Neural cell (in vitro differentiated cells): ENCODE data around the gene RPS15. TPM values are rescaled to one million over a fixed set of nuclear protein-coding genes. Genes with fewer than 3 reads are reported as not detected.

Experiments used
- H2AFZ ChIP-seq: fragments of 200-600, 300-800 bp; sonication (generic), shearing (Covaris generic); 2 replicates; pipeline ENCODE4 v1.6.0; 2014; ENCODE audit warnings: low read depth, mild to moderate bottlenecking, antibody characterized with exemption, low read length, moderate library complexity
- H3F3A ChIP-seq: fragments of 200-600 bp; shearing (Covaris generic); 2 replicates; pipeline ENCODE4 v1.6.1; 2016; ENCODE audit warnings: mild to moderate bottlenecking, moderate library complexity, mixed read lengths, antibody characterized with exemption, low read length; ENCODE audit not compliant: insufficient read depth, poor library complexity, severe bottlenecking
- H3K27ac ChIP-seq: fragments of 200-600, 300-800 bp; sonication (generic), shearing (Covaris generic); 2 replicates; pipeline ENCODE4 v1.5.1; 2014; ENCODE audit warnings: mild to moderate bottlenecking, low read length, moderate library complexity
- H3K27me3 ChIP-seq: fragments of 300-800, 200-600 bp; sonication (generic), shearing (Covaris generic); 2 replicates; pipeline ENCODE4 v1.6.0; 2014; ENCODE audit warnings: mild to moderate bottlenecking, low read depth, low read length, moderate library complexity; ENCODE audit not compliant: insufficient read depth
- H3K36me3 ChIP-seq: fragments of 300-800, 200-600 bp; sonication (generic), shearing (Covaris generic); 2 replicates; pipeline ENCODE4 v1.5.1; 2014; ENCODE audit warnings: mild to moderate bottlenecking, antibody characterized with exemption, low read length, moderate library complexity; ENCODE audit not compliant: insufficient read depth
- H3K4me2 ChIP-seq: fragments of 300-800, 200-600 bp; sonication (generic), shearing (Covaris generic); 2 replicates; pipeline ENCODE4 v1.6.0; 2014; ENCODE audit warnings: mild to moderate bottlenecking, low read length
- H3K4me3 ChIP-seq: fragments of 300-800, 200-600 bp; sonication (generic), shearing (Covaris generic); 2 replicates; pipeline ENCODE4 v1.5.1; 2014; ENCODE audit warnings: mild to moderate bottlenecking, low read length, moderate library complexity
- H3K79me2 ChIP-seq: fragments of 200-600 bp; shearing (Covaris generic); replicated peaks from 2 replicates; pipeline ENCODE4 v1.6.0; 2014; ENCODE audit warnings: mild to moderate bottlenecking, low read length, moderate library complexity; ENCODE audit not compliant: insufficient read depth
- H3K9ac ChIP-seq: fragments of 300-800, 200-600 bp; sonication (generic), shearing (Covaris generic); 2 replicates; pipeline ENCODE4 v1.6.1; 2016; ENCODE audit warnings: mild to moderate bottlenecking, low read length, mixed read lengths
- H3K9me2 ChIP-seq: fragments of 200-600 bp; shearing (Covaris generic); 2 replicates; pipeline ENCODE4 v1.6.1; 2016; ENCODE audit warnings: mild to moderate bottlenecking, low read length, mixed read lengths; ENCODE audit not compliant: insufficient read depth
- H3K9me3 ChIP-seq: fragments of 200-600, 300-800 bp; sonication (generic), shearing (Covaris generic); 2 replicates; pipeline ENCODE4 v1.6.1; 2016; ENCODE audit warnings: mild to moderate bottlenecking, mixed run types, low read length, moderate library complexity, mixed read lengths
- H4K20me1 ChIP-seq: fragments of 200-600 bp; shearing (Covaris generic); 2 replicates; pipeline ENCODE4 v1.6.1; 2016; ENCODE audit warnings: mild to moderate bottlenecking, mixed run types; ENCODE audit not compliant: insufficient read depth
- EP300 ChIP-seq: fragments of 450-650 bp; conservative IDR thresholded peaks from 2 replicates; pipeline ENCODE4 v1.6.1; 2014; ENCODE audit warnings: antibody characterized with exemption, mild to moderate bottlenecking, moderate library complexity; ENCODE audit not compliant: poor library complexity, severe bottlenecking
- EZH2 ChIP-seq: fragments of 200-600, 300-800 bp; shearing (Covaris generic), sonication (generic); IDR thresholded peaks from 2 replicates; pipeline ENCODE4 v1.6.1; 2014; ENCODE audit warnings: antibody characterized with exemption, low read length, borderline replicate concordance, mild to moderate bottlenecking; ENCODE audit not compliant: insufficient read depth, poor library complexity, severe bottlenecking
- MXI1 ChIP-seq: fragments of 450-650 bp; conservative IDR thresholded peaks from 2 replicates; pipeline ENCODE4 v1.6.1; 2014; ENCODE audit warnings: antibody characterized with exemption, mild to moderate bottlenecking; ENCODE audit not compliant: poor library complexity, severe bottlenecking
- POLR2AphosphoS5 ChIP-seq: IDR thresholded peaks from 2 replicates; pipeline ENCODE4 v1.6.1; 2012
- RAD21 ChIP-seq: fragments of 450-650 bp; conservative IDR thresholded peaks from 2 replicates; pipeline ENCODE4 v1.6.1; 2014; ENCODE audit warnings: antibody characterized with exemption, mild to moderate bottlenecking, moderate library complexity
- SMC3 ChIP-seq: fragments of 450-650 bp; conservative IDR thresholded peaks from 2 replicates; pipeline ENCODE4 v1.6.1; 2014; ENCODE audit warnings: antibody characterized with exemption, mild to moderate bottlenecking, moderate library complexity; ENCODE audit not compliant: poor library complexity
- TAF1 ChIP-seq: IDR thresholded peaks from 2 replicates; pipeline ENCODE4 v1.6.1; 2012; ENCODE audit warnings: low read depth
- polyA plus RNA-seq: library from polyadenylated mRNA; depleted of rRNA; stranded (reverse); fragments of >200 nt; gene quantifications from 2 replicates; pipeline ENCODE4 v1.2.3, GENCODE V29; 2014
- TF ChIP-seq, protein P1 (sequence below): fragments of 450-650 bp; IDR thresholded peaks from 2 replicates; pipeline ENCODE4 v1.5.1; 2014; ENCODE audit warnings: antibody characterized with exemption, mild to moderate bottlenecking, moderate library complexity; ENCODE audit not compliant: poor library complexity, severe bottlenecking
- TF ChIP-seq, protein P2 (sequence below): IDR thresholded peaks from 2 replicates; pipeline ENCODE4 v1.6.1; 2012; ENCODE audit warnings: borderline replicate concordance

The RPS15 gene
- polyA plus RNA-seq, 1 donor from 2014 or later, result 591 TPM

DNA sequence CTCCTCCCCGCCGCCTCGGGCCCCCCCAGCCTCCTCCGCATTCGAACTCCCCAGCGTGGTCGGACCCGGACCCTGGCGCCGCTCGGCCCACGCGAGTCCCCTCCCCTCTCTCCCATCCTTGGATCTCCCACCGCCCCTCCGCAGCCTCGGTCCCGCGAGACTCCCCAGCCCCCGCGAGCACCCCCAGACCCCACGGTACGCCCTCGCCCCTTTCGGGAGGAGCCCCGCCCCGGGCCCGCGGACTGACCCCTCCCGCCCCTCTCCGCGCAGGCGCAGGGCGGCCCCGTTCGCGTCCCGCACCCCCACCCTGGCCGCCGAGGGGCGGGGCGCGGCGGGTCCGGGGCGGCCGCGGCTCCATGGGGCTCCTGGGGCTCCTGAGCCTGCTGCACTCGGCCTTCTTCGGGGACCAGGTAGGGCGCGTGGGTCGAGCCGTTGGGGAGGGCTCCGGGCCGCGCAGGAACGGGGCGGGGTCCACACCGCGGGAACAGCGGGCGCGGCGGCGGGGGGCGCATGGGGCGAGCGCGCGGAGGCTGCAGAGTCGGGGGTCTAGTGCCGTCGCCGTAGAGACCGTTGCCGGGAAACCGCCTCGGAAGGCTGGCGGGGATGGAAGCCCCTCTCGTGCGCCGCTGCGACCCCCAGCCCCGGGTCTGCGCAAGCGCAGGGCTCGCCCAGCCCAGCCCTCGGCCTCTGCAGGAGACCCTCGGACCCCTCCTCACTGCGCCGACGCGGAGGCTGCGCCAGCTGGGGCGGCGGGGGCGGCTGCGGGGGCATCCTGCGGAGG lies 7.9 kb downstream of the RPS15 start:
- Histone ChIP-seq H3F3A (peaks cover 4% of the 10 kb centered on the region), H3K9ac (peak overlapping the region; percentile 80), H3K27ac (peak overlapping the region; percentile 86), H3K27me3 (no peaks in the 10 kb centered on the region), H2AFZ (no peak overlapping the region), H3K4me2 (peak overlapping the region; percentile 78), H3K4me3 (peak overlapping the region; percentile 77), H3K9me2 (no peaks in the 10 kb centered on the region), H3K9me3 (no peaks in the 10 kb centered on the region), H3K79me2 (peaks cover 39% of the 10 kb centered on the region), H3K36me3 (no peaks in the 10 kb centered on the region), H4K20me1 (no peaks in the 10 kb centered on the region)
- TF ChIP-seq MXI1 (peak; percentile 95), POLR2AphosphoS5 (peak; percentile 63), RAD21 (peak; percentile 17), SMC3 (peak; percentile 27), EZH2 (no peak), TAF1 (no peak), EP300 (peak; percentile 84)
- TF ChIP-seq, protein P1, sequence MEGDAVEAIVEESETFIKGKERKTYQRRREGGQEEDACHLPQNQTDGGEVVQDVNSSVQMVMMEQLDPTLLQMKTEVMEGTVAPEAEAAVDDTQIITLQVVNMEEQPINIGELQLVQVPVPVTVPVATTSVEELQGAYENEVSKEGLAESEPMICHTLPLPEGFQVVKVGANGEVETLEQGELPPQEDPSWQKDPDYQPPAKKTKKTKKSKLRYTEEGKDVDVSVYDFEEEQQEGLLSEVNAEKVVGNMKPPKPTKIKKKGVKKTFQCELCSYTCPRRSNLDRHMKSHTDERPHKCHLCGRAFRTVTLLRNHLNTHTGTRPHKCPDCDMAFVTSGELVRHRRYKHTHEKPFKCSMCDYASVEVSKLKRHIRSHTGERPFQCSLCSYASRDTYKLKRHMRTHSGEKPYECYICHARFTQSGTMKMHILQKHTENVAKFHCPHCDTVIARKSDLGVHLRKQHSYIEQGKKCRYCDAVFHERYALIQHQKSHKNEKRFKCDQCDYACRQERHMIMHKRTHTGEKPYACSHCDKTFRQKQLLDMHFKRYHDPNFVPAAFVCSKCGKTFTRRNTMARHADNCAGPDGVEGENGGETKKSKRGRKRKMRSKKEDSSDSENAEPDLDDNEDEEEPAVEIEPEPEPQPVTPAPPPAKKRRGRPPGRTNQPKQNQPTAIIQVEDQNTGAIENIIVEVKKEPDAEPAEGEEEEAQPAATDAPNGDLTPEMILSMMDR, result peak; percentile 24
- TF ChIP-seq, protein P2, sequence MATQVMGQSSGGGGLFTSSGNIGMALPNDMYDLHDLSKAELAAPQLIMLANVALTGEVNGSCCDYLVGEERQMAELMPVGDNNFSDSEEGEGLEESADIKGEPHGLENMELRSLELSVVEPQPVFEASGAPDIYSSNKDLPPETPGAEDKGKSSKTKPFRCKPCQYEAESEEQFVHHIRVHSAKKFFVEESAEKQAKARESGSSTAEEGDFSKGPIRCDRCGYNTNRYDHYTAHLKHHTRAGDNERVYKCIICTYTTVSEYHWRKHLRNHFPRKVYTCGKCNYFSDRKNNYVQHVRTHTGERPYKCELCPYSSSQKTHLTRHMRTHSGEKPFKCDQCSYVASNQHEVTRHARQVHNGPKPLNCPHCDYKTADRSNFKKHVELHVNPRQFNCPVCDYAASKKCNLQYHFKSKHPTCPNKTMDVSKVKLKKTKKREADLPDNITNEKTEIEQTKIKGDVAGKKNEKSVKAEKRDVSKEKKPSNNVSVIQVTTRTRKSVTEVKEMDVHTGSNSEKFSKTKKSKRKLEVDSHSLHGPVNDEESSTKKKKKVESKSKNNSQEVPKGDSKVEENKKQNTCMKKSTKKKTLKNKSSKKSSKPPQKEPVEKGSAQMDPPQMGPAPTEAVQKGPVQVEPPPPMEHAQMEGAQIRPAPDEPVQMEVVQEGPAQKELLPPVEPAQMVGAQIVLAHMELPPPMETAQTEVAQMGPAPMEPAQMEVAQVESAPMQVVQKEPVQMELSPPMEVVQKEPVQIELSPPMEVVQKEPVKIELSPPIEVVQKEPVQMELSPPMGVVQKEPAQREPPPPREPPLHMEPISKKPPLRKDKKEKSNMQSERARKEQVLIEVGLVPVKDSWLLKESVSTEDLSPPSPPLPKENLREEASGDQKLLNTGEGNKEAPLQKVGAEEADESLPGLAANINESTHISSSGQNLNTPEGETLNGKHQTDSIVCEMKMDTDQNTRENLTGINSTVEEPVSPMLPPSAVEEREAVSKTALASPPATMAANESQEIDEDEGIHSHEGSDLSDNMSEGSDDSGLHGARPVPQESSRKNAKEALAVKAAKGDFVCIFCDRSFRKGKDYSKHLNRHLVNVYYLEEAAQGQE, result no peak

GRCh38 chr19:1446713-1447481 lies 8.7 kb downstream of the RPS15 start:
- Histone ChIP-seq H3K79me2 (peaks cover 47% of the 10 kb centered on the region), H3K9me3 (no peaks in the 10 kb centered on the region), H3K36me3 (no peaks in the 10 kb centered on the region), H3K9me2 (no peaks in the 10 kb centered on the region), H3K4me3 (peak overlapping the region; percentile 77), H3K4me2 (peak overlapping the region; percentile 78), H3F3A (peaks cover 4% of the 10 kb centered on the region), H3K9ac (peak overlapping the region; percentile 80), H2AFZ (peak overlapping the region; percentile 8), H4K20me1 (no peaks in the 10 kb centered on the region), H3K27ac (peak overlapping the region; percentile 86), H3K27me3 (no peaks in the 10 kb centered on the region)
- TF ChIP-seq TAF1 (no peak), POLR2AphosphoS5 (no peak), SMC3 (no peak), EP300 (no peak), MXI1 (no peak)
- TF ChIP-seq, protein P2, result peak; percentile 70
- TF ChIP-seq, protein P1, result no peak
